Measurements from ENCODE around the gene COL6A2.

DNA sequence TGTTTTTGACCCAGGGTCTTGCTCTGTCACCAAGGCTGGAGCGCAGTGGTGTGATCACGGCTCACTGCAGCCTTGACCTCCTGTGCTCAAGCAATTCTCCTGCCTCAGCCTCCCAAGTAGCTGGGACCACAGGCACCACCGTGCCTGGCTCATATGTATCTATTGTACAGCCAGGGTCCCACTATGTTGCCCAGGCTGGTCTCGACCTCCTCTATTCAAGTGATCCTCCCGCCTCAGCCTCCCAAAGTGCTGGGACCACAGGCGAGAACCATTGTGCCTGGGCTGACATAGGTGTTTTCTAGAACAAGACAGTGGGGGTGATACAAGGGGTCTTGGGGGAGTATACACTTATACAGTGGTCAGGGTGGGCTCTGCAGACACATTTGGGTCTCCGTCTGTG is 40.0 kb downstream of the COL6A2 start:
- TF ChIP-seq CTCF (IDR thresholded peaks at IDR 0.05; ENCODE audit: poor library complexity) (no peak), EZH2 (IDR thresholded peaks at IDR 0.05; ENCODE audit: borderline replicate concordance) (no peak), EZH2phosphoT487 (IDR thresholded peaks at IDR 0.05; ENCODE audit: low read depth, severe bottlenecking, unreplicated experiment) (no peak)
